Epithelial cell of proximal tubule (primary cell): ENCODE measurements around the gene DOCK9. TPM values are rescaled to one million over a fixed set of nuclear protein-coding genes. Genes with fewer than 3 reads are reported as not detected.

ENCODE experiments used
- DNase-seq: peaks from one replicate; pipeline ENCODE4 v3.0.0-alpha.2; 2011; ENCODE audit warnings: low read depth
- H3K4me3 ChIP-seq: 2 replicates; pipeline ENCODE4 v1.5.1; 2011; ENCODE audit warnings: low read depth, mild to moderate bottlenecking, low read length
- CTCF ChIP-seq: conservative IDR thresholded peaks from 2 replicates; pipeline ENCODE4 v1.5.1; 2012; ENCODE audit warnings: low read depth, mild to moderate bottlenecking, low read length
- total RNA-seq: library from RNA; depleted of rRNA; stranded (reverse); fragments of >200 nt; gene quantifications from 2 replicates; pipeline ENCODE4 v1.2.3, GENCODE V29; 2015

DOCK9 gene
- total RNA-seq, 1 donor from 2014 or later: 37.6 TPM

- H3K4me3 ChIP-seq: no peak overlapping the region
- no peak for DNase-seq
- TF ChIP-seq CTCF: no peak
These were observed 37.4 kb downstream of the DOCK9 start for GRCh38 chr13:98940325-98941001.

- DNase-seq: no peak
- TF ChIP-seq CTCF: no peak
- H3K4me3 ChIP-seq: no peak overlapping the region
These were observed 38.1 kb downstream of the DOCK9 start for GRCh38 chr13:98939660-98940191.

- DNase-seq: no peak
- no peak for TF ChIP-seq CTCF
- no peak overlapping the region for H3K4me3 ChIP-seq
These were observed 39.1 kb downstream of the DOCK9 start for GRCh38 chr13:98938801-98939200.

GRCh38 chr13:98937911-98938381, 39.9 kb downstream of the DOCK9 start:
- H3K4me3 ChIP-seq: no peak overlapping the region
- no peak for TF ChIP-seq CTCF
- DNase-seq: no peak

- no peak for DNase-seq
- no peak overlapping the region for H3K4me3 ChIP-seq
- TF ChIP-seq CTCF: no peak
These were observed 43.6 kb downstream of the DOCK9 start for GRCh38 chr13:98934243-98934642.

GRCh38 chr13:98930151-98930591, 47.7 kb downstream of the DOCK9 start:
- DNase-seq: no peak
- TF ChIP-seq CTCF: no peak
- H3K4me3 ChIP-seq: no peak overlapping the region
